T1000 (cell line): Measurements from ENCODE around the gene CENPA.
"Not testable (repeated sequence)": the region's sequence is repeated elsewhere in the genome, so short reads cannot be mapped to it uniquely, and the experiment has no call there.

ENCODE experiments used
- DNase-seq: peaks from one replicate; lab custom pipeline; 2025; ENCODE audit warnings: mixed read lengths; lab: John Stamatoyannopoulos, UW

The CENPA gene

DNA sequence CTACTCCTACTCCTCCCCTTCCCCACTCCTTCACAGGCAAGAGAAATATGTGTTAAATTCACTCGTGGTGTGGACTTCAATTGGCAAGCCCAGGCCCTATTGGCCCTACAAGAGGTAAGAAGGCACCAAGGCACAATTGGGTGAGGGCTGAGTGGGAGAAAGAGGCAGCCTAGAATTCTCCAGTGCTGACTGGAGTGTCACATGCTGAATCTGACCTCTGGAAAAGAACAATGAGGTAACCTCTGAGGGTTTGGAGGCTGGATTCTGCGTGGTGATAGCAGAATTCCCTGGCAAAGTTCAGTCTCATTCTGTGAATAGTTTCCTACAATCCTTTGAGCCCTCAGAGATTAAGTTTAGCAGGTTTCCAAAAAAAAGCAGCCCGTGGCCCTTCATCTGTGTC lies 6.9 kb downstream of the CENPA start:
- no peak for DNase-seq

- DNase-seq: no peak
Observed at GRCh38 chr2:26793518-26793917, 7.7 kb downstream of the CENPA start.

- DNase-seq: not testable (repeated sequence)
Observed at GRCh38 chr2:26795135-26795534, 9.3 kb downstream of the CENPA start.

- no peak for DNase-seq
Observed at GRCh38 chr2:26801328-26801727, 15.5 kb downstream of the CENPA start.

GRCh38 chr2:26801796-26802195 lies 15.9 kb downstream of the CENPA start:
- no peak for DNase-seq

DNA sequence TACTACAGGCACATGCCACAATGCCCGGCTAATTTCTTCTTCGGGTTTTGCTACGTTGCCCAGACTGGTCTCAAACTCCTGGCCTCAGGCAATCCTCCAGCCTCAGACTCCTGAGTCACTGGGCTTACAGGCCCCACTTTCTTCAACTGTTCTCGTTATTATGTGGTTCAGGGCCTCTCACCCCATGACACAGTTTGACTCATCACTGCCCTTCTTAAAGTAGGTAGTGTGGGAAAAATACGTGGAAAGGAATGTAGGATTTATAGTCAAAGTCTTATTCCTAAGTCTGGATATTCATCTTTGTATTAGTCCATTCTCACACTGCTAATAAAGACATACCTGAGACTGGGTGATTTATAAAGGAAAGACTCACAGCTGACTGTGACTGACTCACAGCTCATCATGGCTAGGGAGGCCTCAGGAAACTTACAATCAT lies 19.4 kb downstream of the CENPA start:
- DNase-seq: peak; percentile 69

DNA sequence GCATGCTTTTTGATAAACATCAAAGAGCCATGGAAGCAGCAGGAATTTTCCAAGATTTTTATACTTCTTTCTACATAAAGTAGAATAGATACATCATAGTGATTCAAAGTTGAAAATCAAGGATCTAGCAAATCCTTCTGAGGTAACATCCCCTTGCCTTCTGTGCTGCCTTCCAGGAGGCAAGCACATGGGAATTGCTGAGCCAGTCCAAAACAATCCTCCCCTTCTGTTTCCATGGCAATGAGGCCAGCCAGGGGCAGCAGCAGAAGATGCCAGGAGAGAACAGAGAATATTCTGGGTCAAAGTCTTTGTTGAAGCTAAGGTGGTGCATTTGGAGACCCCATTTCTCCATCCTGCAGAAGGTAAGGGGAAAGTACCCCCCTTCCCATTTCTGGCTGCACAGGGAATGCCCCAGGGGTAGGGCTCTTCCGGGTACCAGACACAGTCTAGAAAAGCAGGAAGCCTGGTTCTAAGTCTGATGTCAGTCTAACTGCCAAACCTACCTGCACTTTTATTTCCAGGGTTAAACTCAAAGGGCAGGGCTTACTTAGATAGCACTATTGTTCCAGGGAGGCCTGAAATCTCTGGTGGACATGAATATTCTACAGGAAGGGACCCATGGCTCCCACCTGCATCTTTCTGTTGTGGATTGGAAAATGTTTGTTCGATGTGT lies 22.1 kb downstream of the CENPA start:
- no peak for DNase-seq

GRCh38 chr2:26809211-26809610 lies 23.4 kb downstream of the CENPA start:
- no peak for DNase-seq

DNA sequence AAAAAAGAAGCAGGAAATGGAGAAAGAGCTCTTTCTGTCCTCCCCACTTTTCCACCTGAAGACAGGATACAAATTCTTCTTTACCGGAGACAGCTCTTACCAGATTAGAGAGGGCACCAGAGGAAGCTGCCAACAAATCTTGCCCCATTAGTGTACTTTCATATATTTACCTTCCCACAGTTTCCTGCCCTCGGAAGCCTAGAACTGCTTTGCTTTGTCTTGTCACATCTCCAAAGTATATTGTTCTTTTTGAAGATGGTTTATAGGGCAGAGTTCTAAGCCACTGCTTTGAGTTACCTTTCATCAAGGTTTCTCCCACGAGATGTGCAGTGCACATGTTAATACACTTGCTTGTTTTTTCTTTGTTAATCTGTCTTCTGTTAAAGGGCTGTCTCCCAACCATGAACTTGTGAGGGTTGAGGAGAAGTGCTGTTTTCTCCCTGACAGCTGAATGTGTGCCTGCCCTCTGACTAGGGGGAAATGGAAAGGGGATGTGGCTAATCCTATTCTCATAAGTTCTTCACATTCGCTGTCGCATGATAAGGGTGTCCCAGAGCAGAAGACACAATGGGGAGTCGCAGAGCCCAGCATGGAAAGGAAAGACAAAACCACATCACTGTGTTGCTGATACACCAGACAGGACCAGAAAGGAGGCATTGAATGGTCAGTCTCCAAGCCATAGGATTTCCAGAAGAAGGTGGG lies 24.2 kb downstream of the CENPA start:
- DNase-seq: no peak

- no peak for DNase-seq
Observed at GRCh38 chr2:26811261-26811660, 25.4 kb downstream of the CENPA start.

- no peak for DNase-seq
Observed at GRCh38 chr2:26811791-26812694, 26.2 kb downstream of the CENPA start.

- no peak for DNase-seq
Observed at GRCh38 chr2:26812731-26813130, 26.9 kb downstream of the CENPA start.

DNA sequence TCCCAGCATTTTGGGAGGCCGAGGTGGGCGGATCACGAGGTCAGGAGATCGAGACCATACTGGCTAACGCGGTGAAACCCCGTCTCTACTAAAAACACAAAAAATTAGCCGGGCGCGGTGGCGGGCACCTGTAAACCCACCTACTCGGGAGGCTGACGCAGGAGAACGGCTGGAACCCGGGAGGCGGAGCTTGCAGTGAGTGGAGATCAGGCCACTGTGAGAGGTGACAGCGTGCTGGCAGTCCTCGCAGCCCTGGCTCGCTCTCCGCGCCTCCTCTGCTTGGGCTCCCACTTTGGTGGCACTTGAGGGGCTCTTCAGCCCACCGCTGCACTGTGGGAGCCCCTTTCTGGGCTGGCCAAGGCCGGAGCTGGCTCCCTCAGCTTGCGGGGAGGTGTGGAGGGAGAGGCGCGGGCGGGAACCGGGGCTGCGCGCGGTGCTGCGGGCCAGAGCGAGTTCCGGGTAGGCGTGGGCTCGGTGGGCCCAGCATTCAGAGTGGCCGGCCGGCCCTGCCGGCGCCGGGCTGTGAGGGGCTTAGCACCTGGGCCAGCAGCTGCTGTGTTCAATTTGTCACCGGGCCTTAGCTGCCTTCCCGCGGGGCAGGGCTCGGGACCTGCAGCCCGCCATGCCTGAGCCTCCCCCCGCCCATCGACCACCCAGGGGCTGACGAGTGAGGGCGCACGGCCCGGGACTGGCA lies 28.4 kb downstream of the CENPA start:
- DNase-seq: not testable (repeated sequence)

GRCh38 chr2:26816893-26817292 lies 31.0 kb downstream of the CENPA start:
- DNase-seq: no peak

DNA sequence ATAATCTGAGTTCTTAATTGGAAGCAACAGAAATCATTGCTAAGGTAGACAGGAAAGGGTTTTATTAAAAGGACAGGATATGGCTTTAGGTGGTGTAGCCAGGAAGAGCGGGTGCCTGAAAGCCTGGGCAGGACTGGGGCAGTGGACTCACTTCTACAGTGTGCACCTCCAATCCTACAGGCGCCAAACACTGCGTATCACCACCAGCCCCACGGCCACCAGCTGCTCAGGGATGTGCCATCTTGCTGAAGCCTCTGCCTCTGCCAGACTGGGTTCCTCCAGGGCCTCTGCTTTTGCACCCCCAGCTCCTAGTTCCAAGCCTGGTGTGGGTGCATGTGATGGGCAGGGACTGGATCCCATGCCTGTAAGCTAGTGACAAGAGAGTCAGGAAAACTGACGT lies 32.4 kb downstream of the CENPA start:
- no peak for DNase-seq

GRCh38 chr2:26818972-26819371 lies 33.1 kb downstream of the CENPA start:
- DNase-seq: no peak

GRCh38 chr2:26820932-26821331 lies 35.1 kb downstream of the CENPA start:
- no peak for DNase-seq

DNA sequence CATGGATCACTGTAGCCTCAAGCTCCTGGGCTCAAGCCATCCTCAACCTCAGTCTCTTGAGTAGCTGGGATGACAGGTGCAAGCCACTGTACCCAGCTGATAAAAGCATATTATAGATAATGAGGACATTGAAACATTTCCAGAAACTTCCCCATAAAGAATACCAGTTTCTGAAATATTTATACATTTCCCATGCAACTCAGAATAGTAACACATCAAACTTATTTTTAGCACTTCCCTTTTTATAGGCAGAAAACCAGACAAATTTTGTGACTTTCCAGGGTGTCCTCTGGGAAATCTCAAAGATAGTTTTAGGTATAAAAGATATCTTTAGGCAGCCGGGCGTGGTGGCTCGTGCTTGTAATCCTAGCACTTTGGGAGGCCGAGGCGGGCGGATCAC lies 37.0 kb downstream of the CENPA start:
- no peak for DNase-seq

DNA sequence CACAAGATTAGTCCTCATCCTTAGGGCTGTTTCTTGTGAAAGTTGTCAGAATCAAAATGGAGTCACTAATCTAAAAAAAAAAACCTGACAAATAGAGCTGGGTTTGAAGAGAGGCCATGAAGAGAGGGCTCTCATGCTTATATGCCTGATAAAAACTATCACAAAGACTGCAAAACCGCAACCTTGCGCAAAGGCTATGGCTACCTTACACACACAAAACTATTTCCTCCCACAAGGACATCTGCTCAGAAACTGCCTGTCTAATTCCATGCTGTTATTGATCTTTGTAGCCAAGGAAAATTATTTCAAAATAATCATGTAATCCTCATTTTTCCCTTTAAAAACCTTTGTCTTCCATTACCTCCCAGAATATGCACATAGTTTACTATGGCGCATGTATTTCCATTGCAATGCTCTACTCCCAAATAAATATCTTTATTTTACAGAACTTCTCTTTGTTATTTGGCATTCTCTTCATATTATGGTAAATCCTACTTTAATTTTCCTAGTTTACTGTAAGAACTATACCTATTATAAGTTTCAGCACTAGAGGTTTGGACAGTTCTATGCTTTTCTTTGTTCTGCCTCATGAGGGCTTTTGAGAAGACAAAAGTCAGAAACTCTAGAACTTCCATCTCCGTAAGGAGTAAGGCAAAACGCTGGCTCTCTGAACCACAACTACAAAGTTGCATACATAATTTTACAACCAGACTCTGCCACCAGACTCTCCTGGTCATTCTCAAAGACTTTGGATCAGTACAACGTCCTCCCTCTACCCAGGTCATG lies 52.5 kb downstream of the CENPA start:
- DNase-seq: no peak

DNA sequence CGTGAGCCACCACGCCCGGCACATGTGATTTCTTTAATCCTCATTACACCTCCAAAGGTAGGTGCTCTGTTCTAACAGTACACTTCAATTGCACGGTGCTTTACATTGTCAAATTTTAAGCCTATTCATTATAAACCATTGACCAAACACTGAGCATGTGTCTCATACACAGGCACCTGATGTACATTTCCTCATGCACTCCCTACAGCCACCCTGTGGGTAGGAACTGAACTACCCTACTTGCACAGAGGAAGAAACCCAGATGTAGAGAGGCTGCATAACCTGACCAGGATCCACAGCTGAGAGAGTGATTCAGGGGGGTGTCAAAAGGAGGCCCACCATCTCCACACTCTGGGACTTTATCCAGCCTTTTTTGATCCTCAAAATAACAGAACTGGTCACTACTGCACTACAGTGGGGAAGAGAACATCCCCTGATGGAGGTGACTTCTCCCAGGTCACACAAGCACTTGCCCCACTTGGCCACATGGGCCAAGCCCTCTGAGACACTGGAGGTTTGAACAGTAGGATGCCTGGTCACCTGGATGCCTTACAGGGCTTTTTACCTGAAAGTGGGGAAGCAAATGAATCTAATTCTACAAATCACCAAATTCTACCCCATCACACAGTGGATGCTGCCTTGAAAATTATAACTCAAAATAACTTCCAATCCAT lies 55.2 kb downstream of the CENPA start:
- no peak for DNase-seq

DNA sequence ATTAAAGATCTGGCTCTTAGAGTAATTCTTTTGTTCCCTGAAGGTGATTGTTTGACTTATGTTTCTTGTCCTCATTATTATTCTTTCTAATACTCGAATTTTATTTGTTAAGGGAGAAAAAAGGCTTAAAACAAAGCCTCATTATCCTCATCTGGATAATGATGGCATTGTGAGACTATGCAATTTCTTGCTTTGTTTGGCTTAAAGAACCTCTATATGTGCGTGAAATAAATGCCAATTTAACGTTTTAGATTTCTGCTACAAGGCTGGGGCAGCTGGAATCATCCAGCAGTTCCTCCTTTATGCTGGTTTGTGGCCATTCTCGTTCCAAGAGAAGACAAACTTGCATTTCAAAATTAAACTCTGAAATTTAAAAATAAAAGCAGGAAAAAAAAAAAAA lies 57.2 kb downstream of the CENPA start:
- no peak for DNase-seq
